ENCODE measurements around the gene HPN. TPM values are rescaled to one million over a fixed set of nuclear protein-coding genes. Genes with fewer than 3 reads are reported as not detected.
A peak's percentile ranks its signal among the peaks of the same experiment; 100 is the strongest.

HPN gene
- total and polyA plus RNA-seq, 10 of the 15 experiments (the other 5 are each of a cell fraction or from before 2014, with no cell fraction given): 0.21 to 0.35 TPM; not detected in 8

- Histone ChIP-seq H3K27ac (ENCODE audit: control insufficient read depth, insufficient read depth) (no peak overlapping the region), H3K4me1 (ENCODE audit: control insufficient read depth, insufficient read depth, low read length) (peaks cover 13% of the 10 kb centered on the region), H3K36me3 (ENCODE audit: control insufficient read depth in 2 of 2, insufficient read depth in 2 of 2, low read length in 1 of 2) (no peaks in the 10 kb centered on the region), H3K9me3 (replicated peaks; ENCODE audit: control insufficient read depth, insufficient read depth, low read length) (no peaks in the 10 kb centered on the region), H3K9ac (ENCODE audit: control insufficient read depth, insufficient read depth, low read length) (no peak overlapping the region), H3K79me2 (ENCODE audit: control insufficient read depth, insufficient read depth, low read length) (no peaks in the 10 kb centered on the region), H3K4me3 (no peak overlapping the region), H2AFZ (ENCODE audit: control insufficient read depth, low read depth, low read length) (peak overlapping the region; percentile 34; the same call in 1 of the 2 replicates), H4K20me1 (ENCODE audit: control insufficient read depth, insufficient read depth) (no peaks in the 10 kb centered on the region), H3K27me3 (replicated peaks in 1 of 2; ENCODE audit: control insufficient read depth in 2 of 2, insufficient read depth in 2 of 2, low read length in 1 of 2) (peaks cover 0 to 5% of the 10 kb centered on the region in 2 experiments; a peak in 3 of 4 replicates), H3K4me2 (ENCODE audit: control insufficient read depth, insufficient read depth) (no peak overlapping the region)
- DNase-seq (ENCODE audit: low read depth, low spot score) (no peak), ATAC-seq (peak; percentile 16), FAIRE-seq (no peak)
- ChIA-PET CTCF (no interaction called here), SMC1A (ENCODE audit: uncharacterized antibody, unreplicated experiment) (no interaction called here), RAD21 (ENCODE audit: unreplicated experiment) (no interaction called here), POLR2A (no interaction called here)
- in situ Hi-C loops (cut with MboI): no loop called here
- BruUV-seq (replicated peaks): no TSS peak
- TF ChIP-seq SMC3 (IDR thresholded peaks at IDR 0.05; ENCODE audit: borderline replicate concordance, low read length): no peak
- TF ChIP-seq BHLHE40 (IDR thresholded peaks at IDR 0.05; ENCODE audit: borderline replicate concordance in 1 of 2, low read depth in 2 of 2, low read length in 1 of 2): peak in 1 of 2 experiments; percentile 52; a peak in 1 of 4 replicates
- no peak for TF ChIP-seq CREB1 (IDR thresholded peaks at IDR 0.05; ENCODE audit: low read depth)
- no peak for TF ChIP-seq CEBPB (IDR thresholded peaks at IDR 0.05; ENCODE audit: borderline replicate concordance in 1 of 2, low read depth in 2 of 2, low read length in 2 of 2)
- TF ChIP-seq SUZ12 (IDR thresholded peaks at IDR 0.05; ENCODE audit: unreplicated experiment): peak; percentile 39
- no peak for TF ChIP-seq POLR2A (IDR thresholded peaks at IDR 0.05; ENCODE audit: low read depth, low read length)
- no peak for TF ChIP-seq PKNOX1 (IDR thresholded peaks at IDR 0.05)
- no peak for TF ChIP-seq KDM1A (IDR thresholded peaks at IDR 0.05; ENCODE audit: borderline replicate concordance)
- TF ChIP-seq HSF1 (IDR thresholded peaks at IDR 0.05; ENCODE audit: low read depth, low read length): no peak
- no peak for TF ChIP-seq NFIC (IDR thresholded peaks at IDR 0.05; ENCODE audit: low read depth, low read length)
- TF ChIP-seq STAT1 (conservative IDR thresholded peaks at IDR 0.05): no peak
- 19% methylated on average over 25 of the region's 36 CpGs for WGBS (ENCODE audit: insufficient coverage, insufficient replicate concordance, low lambda C conversion rate, missing lambda C conversion rate)
- intact Hi-C loops (cut with micrococcal nuclease; ENCODE audit: unreplicated experiment): no loop called here
Measured at GRCh38 chr19:35040826-35041547, 534 bp upstream of the HPN start.
